K562 (cell line): ENCODE results near the gene GTPBP6. TPM values are rescaled to one million over a fixed set of nuclear protein-coding genes. Genes with fewer than 3 reads are reported as not detected.

Experiments used
- ATAC-seq: fragments of 200-7000 bp; cut with Tn5 transposase; 3 replicates; pipeline ENCODE4 v1.9.1; 2020; ENCODE audit warnings: moderate library complexity
- BruUV-seq: library from RNA; stranded (reverse); fragments of 400-500 nt; replicated peaks from 2 replicates; lab custom pipeline; 2021; lab: Mats Ljungman, UMichigan
- CTCF ChIA-PET: fragments of 300-600 bp; formaldehyde crosslinking; extraction: SDS; loops from one replicate; lab custom pipeline; 2021; ENCODE audit warnings: low intra/inter-chr PET ratio; lab: Yijun Ruan, JAX
- POLR2A ChIA-PET: fragments of 300-600, 350-650 bp; sonication (Branson Sonifier 250); formaldehyde crosslinking; extraction: SDS; loops from one replicate; lab custom pipeline; 2021; ENCODE audit warnings: antibody characterized with exemption, inconsistent platforms; lab: Yijun Ruan, JAX
- DNase-seq, 4 experiments: peaks; one replicate each; pipeline versions ENCODE4 v3.0.0 to v3.0.0-alpha.2; 2011 to 2018; ENCODE audit warnings: low spot score in 3 of 4, mixed read lengths in 3 of 4; ENCODE audit errors: extremely low read depth in 1 of 4
- FAIRE-seq: peaks from 2 replicates; lab custom pipeline; 2011; peaks lifted over from hg19 to GRCh38; lab: Jason Lieb, UNC
- H2AFZ ChIP-seq: 2 replicates; pipeline ENCODE4 v1.6.0; 2011; ENCODE audit warnings: low read depth, low read length, control low read depth, inconsistent platforms
- H3K27ac ChIP-seq: fragments of 200-600 bp; 3 replicates; pipeline ENCODE4 v1.8.0; 2011; ENCODE audit warnings: low read depth, mild to moderate bottlenecking, control low read depth, inconsistent platforms, low read length, moderate library complexity, mixed read lengths; ENCODE audit errors: extremely low read depth
- H3K27me3 ChIP-seq, 2 experiments: fragments of 300-600 bp in 1 of 2; 2 replicates in 1 of 2; 3 replicates in 1 of 2; pipeline versions ENCODE4 v1.6.0 to v1.8.0; 2011; ENCODE audit warnings: inconsistent platforms in 2 of 2, low read length in 2 of 2, mild to moderate bottlenecking in 1 of 2, mixed read lengths in 1 of 2, moderate library complexity in 1 of 2; ENCODE audit not compliant: control insufficient read depth in 2 of 2, insufficient read depth in 2 of 2
- H3K36me3 ChIP-seq: fragments of 300-600 bp; 3 replicates; pipeline ENCODE4 v1.8.0; 2011; ENCODE audit warnings: mild to moderate bottlenecking, low read length, inconsistent platforms; ENCODE audit not compliant: control insufficient read depth, insufficient read depth
- H3K4me1 ChIP-seq, 2 experiments: fragments of 200-600 bp in 1 of 2; replicated peaks in 1 of 2; 2 replicates in 1 of 2; 3 replicates in 1 of 2; pipeline versions ENCODE4 v1.5.1 to v1.8.0; 2011; ENCODE audit warnings: inconsistent platforms in 2 of 2, low read length in 2 of 2, mild to moderate bottlenecking in 1 of 2, mixed read lengths in 1 of 2, moderate library complexity in 1 of 2; ENCODE audit not compliant: control insufficient read depth in 2 of 2, insufficient read depth in 2 of 2
- H3K4me2 ChIP-seq: 2 replicates; pipeline ENCODE4 v1.6.1; 2011; ENCODE audit warnings: low read length, control low read depth, inconsistent platforms, mixed read lengths; ENCODE audit not compliant: insufficient read depth
- H3K4me3 ChIP-seq: fragments of 200-600 bp; sonication (generic), shearing (Covaris generic); 2 replicates; pipeline ENCODE4 v1.5.1; 2016; ENCODE audit warnings: control low read depth, inconsistent platforms
- H3K79me2 ChIP-seq: fragments of 200-600 bp; 3 replicates; pipeline ENCODE4 v1.8.0; 2011; ENCODE audit warnings: low read length, inconsistent platforms; ENCODE audit not compliant: control insufficient read depth, insufficient read depth
- H3K9ac ChIP-seq, 2 experiments: 2 replicates each; pipeline versions ENCODE4 v1.6.0 to v1.6.1; 2011; ENCODE audit warnings: low read depth in 2 of 2, low read length in 2 of 2, control low read depth in 1 of 2, inconsistent platforms in 1 of 2, mild to moderate bottlenecking in 1 of 2, mixed read lengths in 1 of 2; ENCODE audit not compliant: insufficient read depth in 1 of 2
- H3K9me1 ChIP-seq: one replicate; pipeline ENCODE4 v1.6.0; 2011; ENCODE audit warnings: inconsistent platforms, mild to moderate bottlenecking, low read length, moderate library complexity; ENCODE audit not compliant: control insufficient read depth, insufficient read depth
- H3K9me3 ChIP-seq: replicated peaks from 2 replicates; pipeline ENCODE4 v1.5.1; 2011; ENCODE audit warnings: low read depth, low read length, inconsistent platforms; ENCODE audit not compliant: control insufficient read depth, insufficient read depth
- H4K20me1 ChIP-seq: replicated peaks from 2 replicates; pipeline ENCODE4 v1.6.1; 2011; ENCODE audit warnings: low read length, inconsistent platforms, mixed read lengths; ENCODE audit not compliant: control insufficient read depth, insufficient read depth
- CREM ChIP-seq: IDR thresholded peaks from 2 replicates; pipeline ENCODE4 v1.6.1; 2014; ENCODE audit warnings: antibody characterized with exemption, low read depth
- MTA2 ChIP-seq: fragments of 450-650 bp; IDR thresholded peaks from 2 replicates; pipeline ENCODE4 v1.6.1; 2016; ENCODE audit warnings: low read depth
- SRSF9 ChIP-seq: fragments of 200-400 bp; formaldehyde crosslinking; IDR thresholded peaks from 2 replicates; pipeline ENCODE4 v1.6.1; 2017; ENCODE audit warnings: low read depth, low read length, borderline replicate concordance
- TAF1 ChIP-seq: IDR thresholded peaks from 2 replicates; pipeline ENCODE4 v1.6.1; 2011; ENCODE audit warnings: mild to moderate bottlenecking, low read length, moderate library complexity; ENCODE audit not compliant: insufficient read depth, control insufficient read depth, severe bottlenecking; ENCODE audit errors: extremely low read depth
- THAP12 ChIP-seq: fragments of 250-450 bp; sonication (Bioruptor Pico); IDR thresholded peaks from 2 replicates; pipeline ENCODE4 v1.9.0; 2021; ENCODE audit warnings: mild to moderate bottlenecking, inconsistent platforms
- WGBS: fragments of 100-300 bp; shearing (Covaris generic); methylation state at CpG from one replicate; pipeline ENCODE4 v1.1.6; 2016; ENCODE audit warnings: low coverage, mixed read lengths; ENCODE audit not compliant: insufficient coverage; ENCODE audit errors: missing lambda C conversion rate; 5-methylcytosine and 5-hydroxymethylcytosine counted together
- in situ Hi-C: fragments of 300-500 bp; cut with MboI; formaldehyde crosslinking; loops from 4 replicates; pipeline ENCODE4 v1.15.0; 2018; ENCODE audit warnings: inconsistent platforms, mixed read lengths
- intact Hi-C: fragments of 100-400 bp; cut with micrococcal nuclease; formaldehyde crosslinking; loops from 2 replicates; pipeline ENCODE4 v1.14.2; 2022
- polyA plus RNA-seq, 8 experiments: library from polyadenylated mRNA; depleted of rRNA in 4 of 8; stranded (reverse) in 5 of 8; unstranded in 3 of 8; fragments of >200 nt; fragmentation: Nextera tagmentation in 2 of 8; fragmentation: Illumina TruSeq in 1 of 8; extraction: Ambion mirVana in 2 of 8; extraction: Trizol in 1 of 8; gene quantifications; 2 replicates each; pipeline versions ENCODE4 v1.2.1 to v1.2.3, GENCODE V29; 2011 to 2014; ENCODE audit warnings: inconsistent platforms in 1 of 8, missing spikeins in 1 of 8
- total RNA-seq, 7 experiments: library from RNA; depleted of rRNA in 6 of 7; stranded (reverse); fragments of >200 nt in 6 of 7; fragmentation: Illumina TruSeq in 2 of 7; extraction: Trizol in 2 of 7; gene quantifications; 2 replicates each; pipeline versions ENCODE4 v1.2.1 to v1.2.3, GENCODE V29; 2011 to 2021; ENCODE audit warnings: low replicate concordance in 1 of 7

GTPBP6 gene
- total and polyA plus RNA-seq, 9 of the 15 experiments (the other 6 are each of a cell fraction or from before 2014, with no cell fraction given) = 0.24 to 35.2 (median 8.0) TPM

- no peaks in the 10 kb centered on the region for H4K20me1 ChIP-seq
- no peak overlapping the region for H3K9ac ChIP-seq
- no peaks in the 10 kb centered on the region for H3K9me1 ChIP-seq
- ChIA-PET CTCF (no interaction called here), POLR2A (no interaction called here)
- DNase-seq = no peak
- intact Hi-C loops (no loop called here), in situ Hi-C loops (no loop called here)
- no peaks in the 10 kb centered on the region for H3K79me2 ChIP-seq
- no peak overlapping the region for H3K27ac ChIP-seq
- no peak for ATAC-seq
- H3K9me3 ChIP-seq = peaks cover 3% of the 10 kb centered on the region
- H3K4me1 ChIP-seq = peaks cover 0 to 5% of the 10 kb centered on the region in 2 experiments; a peak in 1 of 5 replicates
- no TSS peak for BruUV-seq
- H2AFZ ChIP-seq = no peak overlapping the region
- no peak overlapping the region for H3K4me2 ChIP-seq
- 72% methylated on average over 28 of the region's 35 CpGs for WGBS
- no peaks in the 10 kb centered on the region for H3K27me3 ChIP-seq
- H3K4me3 ChIP-seq = no peak overlapping the region
- no peak for FAIRE-seq
- TF ChIP-seq THAP12 (CRISPR knock-in tag) (no peak), SRSF9 (no peak), CREM (no peak), TAF1 (no peak), MTA2 (no peak)
- no peaks in the 10 kb centered on the region for H3K36me3 ChIP-seq
Measured at GRCh38 chrX:355329-356050, 36.9 kb upstream of the GTPBP6 start.
